Measurements from ENCODE around the gene NRIP1.
"Not testable (repeated sequence)": the region's sequence is repeated elsewhere in the genome, so short reads cannot be mapped to it uniquely, and the experiment has no call there.

Gene NRIP1

GRCh38 chr21:15037095-15037899 is 27.5 kb downstream of the NRIP1 start:
- DNase-seq (ENCODE audit: low read depth, low spot score): no peak

- no peak for DNase-seq (ENCODE audit: low read depth, low spot score)
Measured at GRCh38 chr21:15036189-15036588, 28.6 kb downstream of the NRIP1 start.

GRCh38 chr21:15034126-15034853 is 30.5 kb downstream of the NRIP1 start:
- DNase-seq (ENCODE audit: low read depth, low spot score): no peak

GRCh38 chr21:15031790-15032357 is 32.9 kb downstream of the NRIP1 start:
- DNase-seq (ENCODE audit: low read depth, low spot score): no peak

- not testable (repeated sequence) for DNase-seq (ENCODE audit: low read depth, low spot score)
Measured at GRCh38 chr21:15031362-15031761, 33.4 kb downstream of the NRIP1 start.

GRCh38 chr21:15030861-15031260 is 33.9 kb downstream of the NRIP1 start:
- DNase-seq (ENCODE audit: low read depth, low spot score): not testable (repeated sequence)

- no peak for DNase-seq (ENCODE audit: low read depth, low spot score)
Measured at GRCh38 chr21:15029077-15029476, 35.7 kb downstream of the NRIP1 start.

GRCh38 chr21:15028186-15028585 is 36.6 kb downstream of the NRIP1 start:
- DNase-seq (ENCODE audit: low read depth, low spot score): no peak

GRCh38 chr21:15027056-15027455 is 37.7 kb downstream of the NRIP1 start:
- DNase-seq (ENCODE audit: low read depth, low spot score): no peak

- DNase-seq (ENCODE audit: low read depth, low spot score): no peak
Measured at GRCh38 chr21:15026370-15026769, 38.4 kb downstream of the NRIP1 start.

GRCh38 chr21:15023776-15024175 is 41.0 kb downstream of the NRIP1 start:
- DNase-seq (ENCODE audit: low read depth, low spot score): no peak

GRCh38 chr21:15022608-15023261 is 42.1 kb downstream of the NRIP1 start:
- no peak for DNase-seq (ENCODE audit: low read depth, low spot score)

GRCh38 chr21:15020797-15021196 is 44.0 kb downstream of the NRIP1 start:
- no peak for DNase-seq (ENCODE audit: low read depth, low spot score)

- DNase-seq (ENCODE audit: low read depth, low spot score): no peak
Measured at GRCh38 chr21:15018382-15018781, 46.4 kb downstream of the NRIP1 start.

- DNase-seq (ENCODE audit: low read depth, low spot score): no peak
Measured at GRCh38 chr21:15015622-15016471, 49.0 kb downstream of the NRIP1 start.

GRCh38 chr21:15014221-15014620 is 50.6 kb downstream of the NRIP1 start:
- no peak for DNase-seq (ENCODE audit: low read depth, low spot score)

GRCh38 chr21:15011967-15012366 is 52.8 kb downstream of the NRIP1 start:
- no peak for DNase-seq (ENCODE audit: low read depth, low spot score)

- no peak for DNase-seq (ENCODE audit: low read depth, low spot score)
Measured at GRCh38 chr21:15010645-15011044, 54.2 kb downstream of the NRIP1 start.

- DNase-seq (ENCODE audit: low read depth, low spot score): no peak
Measured at GRCh38 chr21:15009837-15010363, 54.9 kb downstream of the NRIP1 start.

- no peak for DNase-seq (ENCODE audit: low read depth, low spot score)
Measured at GRCh38 chr21:15007716-15008296, 57.0 kb downstream of the NRIP1 start.
